GM15510 (cell line): ENCODE measurements around the gene ARAP1.

Experiments
- POLR2A ChIP-seq: IDR thresholded peaks from 3 replicates; pipeline ENCODE4 v1.6.1; 2011; ENCODE audit warnings: borderline replicate concordance; ENCODE audit not compliant: insufficient read length; ENCODE audit errors: extremely low read depth

ARAP1 gene

DNA sequence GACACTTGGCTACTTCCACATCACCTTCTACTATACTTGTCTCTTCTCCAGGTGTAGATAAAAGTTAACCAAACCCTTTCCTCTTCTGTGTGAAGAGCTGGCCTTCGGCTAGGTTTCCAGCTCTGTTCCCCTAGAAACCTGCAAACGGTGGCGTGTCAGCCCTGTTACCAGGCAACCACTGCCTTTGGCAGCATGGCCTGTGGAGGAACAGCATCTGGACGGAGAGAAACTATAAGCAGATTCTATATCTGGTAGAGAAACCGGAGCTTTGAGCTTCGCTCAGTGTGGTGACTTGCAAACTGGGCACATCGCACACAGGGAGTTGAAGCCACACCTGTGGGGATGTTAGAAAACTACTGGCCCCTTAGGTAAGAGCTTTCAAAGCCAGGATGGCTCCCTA lies 35.9 kb downstream of the ARAP1 start:
- TF ChIP-seq POLR2A: no peak

DNA sequence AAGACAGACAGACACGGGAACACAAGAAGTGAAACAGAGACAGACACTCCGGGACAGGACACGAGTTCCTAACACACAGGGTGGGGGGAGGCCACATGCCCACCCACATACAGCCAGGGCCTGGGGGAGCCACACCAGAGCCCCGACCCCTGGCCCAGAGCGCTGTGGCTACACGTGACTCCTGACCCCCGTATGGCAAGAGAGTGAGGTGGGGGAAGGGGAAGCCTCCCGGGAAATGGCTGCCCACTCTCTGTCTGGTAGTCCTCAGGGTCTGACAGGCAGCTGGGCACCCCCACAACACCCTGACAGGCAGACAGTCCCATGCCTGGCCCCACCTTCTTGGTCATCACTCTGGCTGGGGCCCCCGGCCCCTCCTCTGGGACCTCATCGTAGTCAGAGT lies 39.4 kb downstream of the ARAP1 start:
- TF ChIP-seq POLR2A: no peak

DNA sequence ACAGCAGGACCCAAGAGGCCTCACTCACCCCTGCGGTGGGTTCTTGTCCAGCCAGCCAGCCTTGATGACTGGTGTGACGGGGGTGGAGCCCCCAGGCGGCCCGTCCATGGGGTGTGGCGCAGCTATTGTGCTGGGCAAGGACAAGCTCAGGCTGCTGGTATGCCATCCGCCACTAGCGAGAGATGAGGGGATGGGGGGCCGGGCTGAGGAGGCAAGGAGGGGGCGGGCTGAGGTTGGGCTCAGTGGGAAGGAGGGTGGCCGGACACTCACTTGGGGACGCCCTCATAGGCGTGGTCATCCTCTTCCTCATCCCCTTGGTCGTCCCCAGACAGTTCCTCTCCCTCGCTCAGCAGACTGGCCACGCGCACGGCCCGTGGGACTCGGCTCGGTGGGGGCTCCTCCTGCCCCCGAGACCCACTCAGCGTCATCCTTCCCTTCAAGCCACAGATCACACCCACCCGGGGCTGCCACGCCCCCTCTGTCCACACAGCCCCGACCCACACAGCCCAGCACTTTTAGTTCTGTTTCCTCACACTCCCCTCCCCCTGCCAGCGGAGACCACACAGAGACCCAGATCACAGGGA lies 39.9 kb downstream of the ARAP1 start:
- no peak for TF ChIP-seq POLR2A

DNA sequence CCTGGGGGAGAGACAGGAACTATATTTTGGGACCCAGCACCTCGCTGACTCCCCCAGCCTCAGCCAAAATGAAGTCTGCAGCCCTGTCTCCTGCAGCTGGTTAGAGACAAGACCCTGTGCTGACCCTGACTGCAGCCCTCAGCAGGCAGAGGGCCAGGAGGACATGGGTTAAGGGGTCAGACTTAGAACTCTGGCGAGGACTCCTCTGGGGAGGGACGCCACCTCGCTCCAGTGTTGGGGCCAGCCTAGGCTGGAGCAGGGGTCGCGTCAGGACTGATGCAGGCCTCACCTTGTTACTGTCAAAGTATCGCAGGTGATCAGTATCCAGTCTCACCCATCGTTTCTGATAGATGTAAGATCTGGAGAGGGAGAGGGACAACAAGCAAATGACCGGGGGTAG lies 41.1 kb downstream of the ARAP1 start:
- no peak for TF ChIP-seq POLR2A

DNA sequence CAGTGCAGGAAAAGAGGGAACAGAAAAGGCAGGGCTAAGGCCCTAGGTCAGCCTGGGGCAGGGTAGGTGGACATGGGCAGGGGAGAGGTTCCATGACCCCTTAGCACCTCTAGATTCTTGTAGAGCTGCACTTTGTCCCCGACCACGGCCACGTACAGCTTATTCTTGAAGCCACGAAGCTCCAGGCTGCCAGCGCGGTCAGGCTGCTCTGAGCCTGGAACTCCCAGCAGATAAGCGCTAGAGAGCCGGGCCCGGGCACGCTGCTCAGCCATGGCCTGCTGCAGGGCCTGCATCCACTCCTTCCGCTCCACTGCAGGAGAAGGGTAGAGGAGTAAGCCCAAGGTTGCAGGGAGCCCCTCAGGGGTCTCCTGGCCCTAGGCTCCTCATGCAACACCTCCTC lies 41.9 kb downstream of the ARAP1 start:
- TF ChIP-seq POLR2A: no peak

DNA sequence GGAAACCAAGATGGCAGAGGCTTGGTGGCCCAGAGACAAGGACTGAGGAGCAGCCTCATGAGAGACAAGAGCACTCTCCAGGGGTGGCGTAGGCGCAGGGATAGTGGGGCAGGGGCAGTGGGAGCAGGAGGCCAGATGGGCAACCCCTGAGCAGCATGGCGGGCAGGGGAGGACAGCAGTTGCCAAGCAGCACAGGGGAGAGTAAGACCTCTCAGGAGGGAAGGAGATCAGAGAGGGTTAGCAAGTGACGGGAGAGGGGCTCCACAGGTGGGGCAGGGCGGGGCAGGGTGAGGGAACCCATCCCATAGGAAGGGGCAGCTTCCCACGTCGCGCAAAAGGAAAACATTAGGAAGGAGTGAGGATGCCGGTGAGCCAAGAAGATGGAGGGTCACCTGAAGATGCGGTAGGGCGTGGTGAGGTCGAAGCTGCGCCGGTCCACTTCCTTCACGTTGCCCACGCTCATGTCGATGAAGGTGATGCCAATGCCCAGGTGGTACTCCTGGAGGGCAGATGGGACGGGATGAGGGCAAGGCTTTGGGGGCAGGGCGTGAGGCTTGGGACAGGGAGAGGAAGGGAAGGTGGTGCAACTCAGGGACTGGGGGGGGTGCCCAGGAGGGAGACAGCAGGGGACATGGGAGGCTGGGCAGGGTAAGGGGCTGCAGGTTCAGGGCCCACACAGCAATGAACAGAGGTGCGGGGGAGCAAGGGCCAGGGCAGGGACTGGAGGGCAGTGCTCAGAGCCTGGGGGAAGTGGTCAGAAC lies 42.5 kb downstream of the ARAP1 start:
- TF ChIP-seq POLR2A: no peak

DNA sequence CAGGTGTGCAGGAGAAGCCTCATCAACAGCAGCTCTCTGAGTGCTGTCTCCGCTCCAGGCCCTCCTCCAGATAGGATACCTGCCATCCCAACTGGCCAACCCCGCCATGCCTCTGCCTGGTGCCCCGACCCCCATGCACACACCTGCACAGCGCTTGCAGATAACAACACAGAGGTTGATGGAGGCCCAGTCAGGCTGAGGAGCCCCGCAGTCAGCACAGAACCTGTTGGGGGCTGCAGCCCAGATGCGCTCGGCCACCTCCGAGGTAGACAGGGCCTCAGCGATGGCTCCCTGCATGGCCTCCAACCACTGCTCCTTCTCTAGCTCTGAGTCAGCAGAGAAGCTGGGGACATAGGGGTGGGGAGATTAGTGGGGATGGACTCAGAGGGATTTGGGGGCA lies 45.2 kb downstream of the ARAP1 start:
- TF ChIP-seq POLR2A: no peak

DNA sequence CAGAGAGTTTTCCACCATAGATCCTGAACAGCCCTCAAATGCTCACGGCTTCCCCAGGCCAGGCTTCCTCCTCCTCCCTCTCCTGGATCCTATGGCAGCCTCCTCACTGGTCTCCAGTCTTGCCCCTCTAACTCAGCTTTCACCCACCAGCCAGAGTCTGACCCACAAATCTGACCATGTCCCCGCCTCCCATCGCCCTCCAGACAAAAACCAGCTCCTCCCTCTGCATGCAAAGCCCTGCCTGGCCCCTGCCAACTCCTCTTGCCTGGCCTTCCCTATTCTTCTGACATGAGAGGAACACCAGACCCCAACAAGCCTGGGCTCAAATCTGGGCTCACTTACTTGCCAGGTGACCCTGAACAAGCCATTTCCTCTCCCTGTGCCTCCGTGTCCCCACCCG lies 45.6 kb downstream of the ARAP1 start:
- no peak for TF ChIP-seq POLR2A

DNA sequence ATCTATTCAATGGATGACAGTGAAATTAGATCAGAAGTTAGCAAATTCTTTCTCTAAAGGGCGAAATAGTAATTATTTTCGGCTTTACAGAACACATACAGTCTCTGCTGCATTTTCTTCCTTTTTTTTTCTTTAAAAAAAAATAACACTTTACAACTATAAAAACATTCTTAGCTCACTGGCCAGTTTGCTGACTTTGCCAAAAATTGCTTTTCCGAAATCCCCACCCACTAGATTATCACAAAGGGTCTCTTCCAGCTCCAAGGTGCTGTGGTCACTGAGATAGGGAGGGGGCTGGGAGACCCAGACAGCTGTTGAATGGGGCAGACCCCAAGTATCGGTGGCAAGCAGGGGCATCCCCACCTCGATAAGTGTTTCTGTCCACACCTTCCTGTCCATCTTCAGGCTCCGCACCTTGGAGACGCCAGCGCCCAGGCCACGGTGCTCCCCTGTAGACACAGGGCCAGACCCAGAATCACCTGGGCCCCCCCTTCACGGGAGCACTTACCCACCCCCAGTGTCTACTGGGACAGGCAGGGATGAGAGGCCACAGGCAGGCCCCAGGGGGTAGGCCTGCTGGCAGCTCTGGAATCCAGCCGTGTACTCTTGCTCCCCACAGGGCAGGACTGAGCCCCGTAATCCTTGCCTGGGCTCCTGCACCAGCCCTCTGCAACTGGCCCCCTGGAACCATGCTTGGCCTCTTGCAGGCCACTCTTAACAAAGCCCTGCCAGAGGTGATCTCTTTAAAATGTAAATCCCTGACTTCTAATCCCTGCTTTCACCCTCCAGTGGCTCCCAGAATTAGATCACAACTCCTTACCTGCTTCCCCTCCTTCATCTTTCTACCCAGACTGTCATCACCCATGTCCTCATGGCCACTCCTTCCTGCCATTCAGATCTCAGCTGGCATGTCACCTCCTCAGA lies 46.5 kb downstream of the ARAP1 start:
- TF ChIP-seq POLR2A: no peak

DNA sequence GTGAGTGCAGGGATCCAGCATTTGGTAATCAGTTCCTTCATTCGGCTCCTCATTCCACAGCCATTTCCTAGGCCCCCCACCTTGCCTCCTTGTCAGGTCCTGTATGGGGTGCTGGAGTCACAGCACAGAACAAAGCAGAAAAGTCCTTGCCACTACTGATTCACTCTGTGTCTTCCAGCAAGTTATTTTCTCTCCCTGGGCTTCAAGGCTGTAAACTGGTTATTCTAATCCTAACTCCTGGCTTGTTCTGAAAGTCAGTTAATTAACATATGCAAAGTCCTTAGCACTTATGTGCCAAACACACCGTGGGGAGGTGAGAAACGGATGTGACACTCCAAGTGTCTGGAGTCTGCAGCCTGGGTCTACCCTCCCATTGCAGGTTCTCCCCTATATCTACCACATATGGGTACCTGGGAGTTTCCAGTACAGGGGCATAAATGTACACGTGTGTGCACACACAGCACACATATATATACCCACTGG lies 47.4 kb downstream of the ARAP1 start:
- no peak for TF ChIP-seq POLR2A

DNA sequence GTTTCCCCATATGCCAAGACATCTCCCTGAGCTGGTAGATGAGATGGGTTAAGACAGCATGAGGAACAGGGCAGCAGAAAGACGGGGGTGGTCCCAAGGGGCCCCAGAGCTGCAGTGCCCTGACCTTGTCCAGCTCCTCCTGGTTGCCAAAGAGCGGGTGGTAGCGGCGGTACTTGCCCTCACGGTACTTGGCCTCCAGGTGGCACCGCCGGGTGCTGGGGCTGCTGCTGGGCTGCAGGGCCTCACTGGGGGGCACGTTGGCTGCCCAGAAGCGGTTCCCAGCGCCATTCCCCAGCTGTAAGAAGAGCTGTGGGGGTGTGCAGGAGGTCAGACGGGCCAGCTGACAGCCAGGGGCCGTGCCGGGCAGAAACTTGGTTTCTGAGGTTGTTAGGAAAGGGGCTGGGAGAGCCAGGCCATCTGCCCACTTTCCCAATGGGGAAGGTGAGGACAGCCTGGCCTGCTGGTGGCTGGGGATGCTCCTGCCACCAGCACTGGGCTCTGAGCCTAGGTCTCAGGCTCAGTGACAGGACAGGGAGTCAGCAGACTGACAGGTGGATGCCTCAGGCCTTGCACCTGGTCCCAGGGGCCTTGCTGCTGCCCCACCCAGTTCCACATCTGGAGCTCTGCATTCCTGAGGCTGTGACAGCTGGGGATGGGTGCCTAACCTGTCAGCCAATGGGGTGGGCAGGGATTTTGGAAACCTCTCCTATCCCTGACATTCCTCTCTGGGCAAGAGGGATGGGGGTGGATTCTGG lies 48.0 kb downstream of the ARAP1 start:
- no peak for TF ChIP-seq POLR2A

DNA sequence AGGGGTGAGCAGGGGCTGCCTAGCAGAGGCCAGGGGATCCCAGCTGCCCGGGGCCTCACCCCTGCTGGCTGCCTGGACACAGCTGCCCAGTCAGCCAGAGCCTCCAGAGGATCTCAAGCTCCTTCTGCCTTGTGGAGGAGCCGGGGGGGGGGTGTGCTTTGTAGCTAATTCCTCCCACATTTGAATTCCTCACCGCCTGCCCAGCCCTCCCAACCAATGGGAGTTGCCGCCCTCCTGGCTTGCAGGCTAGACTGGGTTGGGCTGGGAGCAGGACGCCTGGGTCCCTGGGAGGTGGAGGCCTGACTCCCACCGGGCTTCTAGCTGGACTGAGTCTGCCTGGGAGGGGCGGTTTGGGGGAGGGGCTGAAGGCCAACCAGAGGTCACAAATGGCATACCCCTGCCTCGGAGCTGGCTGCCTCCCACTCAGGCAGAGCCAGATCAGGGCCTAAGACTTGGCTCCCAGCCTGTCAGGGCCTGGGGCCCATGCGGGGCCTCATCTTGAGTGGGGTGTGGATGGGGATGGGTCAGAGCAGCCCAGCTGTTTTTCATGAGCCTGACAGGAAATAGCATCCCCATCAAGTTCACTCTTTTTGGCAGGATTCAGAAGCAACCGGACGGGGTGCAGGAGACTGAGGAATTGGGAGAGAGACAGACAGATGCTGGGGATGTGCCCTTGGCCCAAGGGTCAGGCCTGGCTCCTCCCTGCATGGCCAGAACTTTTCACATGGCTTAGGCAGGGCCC lies 48.8 kb downstream of the ARAP1 start:
- no peak for TF ChIP-seq POLR2A

DNA sequence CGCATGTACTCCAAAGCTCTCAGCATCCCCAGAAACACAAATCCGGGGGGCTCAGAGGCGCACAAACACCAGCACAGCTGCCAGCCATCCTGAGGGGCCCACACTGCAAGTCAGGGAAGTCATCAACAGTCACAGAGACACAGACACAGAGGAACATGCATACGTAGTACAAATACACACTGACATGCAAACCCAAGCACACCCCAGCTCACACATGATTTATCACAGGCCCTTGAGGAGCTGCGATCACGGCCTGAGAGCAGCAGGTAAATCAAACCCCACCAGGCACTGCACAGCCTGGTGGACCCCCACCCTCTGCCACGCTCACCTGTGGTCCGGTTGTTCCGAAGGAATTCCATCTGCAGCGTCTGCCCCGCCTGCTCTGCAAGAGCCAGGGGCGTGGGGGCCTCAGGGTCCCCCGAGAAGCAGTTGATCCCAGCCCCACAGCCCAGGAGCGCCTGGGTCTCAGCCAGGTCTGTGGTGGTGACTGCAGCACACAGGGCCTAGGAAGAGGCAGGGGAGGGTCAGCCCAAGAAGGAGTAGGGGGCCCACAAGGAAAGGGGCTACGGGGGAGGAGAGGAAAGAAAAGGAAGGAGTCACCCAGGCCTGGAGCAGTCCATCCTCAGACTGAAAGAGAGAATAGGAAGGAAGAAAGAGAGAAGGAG lies 49.5 kb downstream of the ARAP1 start:
- TF ChIP-seq POLR2A: no peak

DNA sequence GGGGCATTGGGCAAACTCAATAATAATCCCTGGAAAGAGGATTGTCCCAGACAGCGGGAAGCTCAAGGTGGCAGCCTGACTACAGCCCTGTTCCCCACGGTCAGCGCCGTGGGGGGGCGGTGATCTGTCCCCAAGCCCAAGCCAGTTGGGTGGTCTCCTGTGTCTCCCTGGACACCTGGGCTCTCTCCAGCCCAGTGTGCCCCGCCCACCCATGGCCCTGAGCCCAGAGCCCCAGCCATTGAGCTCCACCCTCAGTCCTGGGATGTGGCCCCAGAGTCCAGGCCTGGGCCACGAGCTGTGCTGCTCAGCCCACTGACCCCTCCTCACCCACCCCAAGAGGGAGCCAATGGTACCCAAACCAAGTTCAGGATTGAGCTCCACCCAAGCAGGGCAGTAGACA lies 50.1 kb downstream of the ARAP1 start:
- no peak for TF ChIP-seq POLR2A

DNA sequence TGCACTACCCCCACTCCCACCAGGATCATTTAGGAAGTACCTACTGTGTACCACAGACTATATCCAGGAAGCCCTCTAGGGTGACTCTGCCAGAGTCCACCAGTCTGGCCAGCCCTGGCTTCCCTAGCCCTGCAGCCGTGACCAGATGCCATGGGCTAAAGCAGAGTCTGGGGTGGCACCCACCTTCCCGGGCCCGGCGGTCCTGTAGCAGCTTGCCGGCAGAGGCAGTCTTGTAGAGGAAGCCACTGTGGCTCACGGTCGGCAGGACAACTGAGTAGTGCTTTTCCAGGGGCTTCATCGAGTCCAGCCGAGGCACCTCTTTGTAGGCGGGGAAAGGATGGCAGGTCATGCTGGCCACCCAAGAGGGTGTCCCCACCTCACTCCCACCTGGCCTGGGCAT lies 50.7 kb downstream of the ARAP1 start:
- no peak for TF ChIP-seq POLR2A
